GM23248 (cell line): ENCODE data around the gene FAM83F. TPM values are rescaled to one million over a fixed set of nuclear protein-coding genes. Genes with fewer than 3 reads are reported as not detected.

ENCODE experiments used
- DNase-seq: peaks from one replicate; pipeline ENCODE4 v3.0.0-alpha.2; 2015
- H2AFZ ChIP-seq: fragments of 200-600 bp; sonication (generic); 2 replicates; pipeline ENCODE4 v1.6.1; 2016; ENCODE audit warnings: antibody characterized with exemption
- H3F3A ChIP-seq: fragments of 200-600 bp; sonication (generic); 2 replicates; pipeline ENCODE4 v1.6.1; 2016; ENCODE audit warnings: mild to moderate bottlenecking, antibody characterized with exemption, mixed run types; ENCODE audit not compliant: insufficient read depth
- H3K27ac ChIP-seq: fragments of 200-600 bp; sonication (generic); 2 replicates; pipeline ENCODE4 v1.5.1; 2016; ENCODE audit warnings: mild to moderate bottlenecking
- H3K27me3 ChIP-seq: fragments of 200-600 bp; sonication (generic); replicated peaks from 2 replicates; pipeline ENCODE4 v1.6.1; 2016; ENCODE audit warnings: mild to moderate bottlenecking; ENCODE audit not compliant: insufficient read depth
- H3K36me3 ChIP-seq: fragments of 200-600 bp; sonication (generic); 2 replicates; pipeline ENCODE4 v1.6.1; 2016; ENCODE audit warnings: low read depth, mild to moderate bottlenecking
- H3K4me1 ChIP-seq: fragments of 200-600 bp; sonication (generic); 2 replicates; pipeline ENCODE4 v1.6.1; 2016; ENCODE audit warnings: mild to moderate bottlenecking; ENCODE audit not compliant: insufficient read depth
- H3K4me2 ChIP-seq: fragments of 200-600 bp; sonication (generic); one replicate; pipeline ENCODE4 v1.6.1; 2016; ENCODE audit warnings: mild to moderate bottlenecking; ENCODE audit not compliant: unreplicated experiment
- H3K4me3 ChIP-seq: fragments of 200-600 bp; sonication (generic); 2 replicates; pipeline ENCODE4 v1.5.1; 2016; ENCODE audit warnings: mild to moderate bottlenecking
- H3K79me2 ChIP-seq: fragments of 200-600 bp; sonication (generic); 2 replicates; pipeline ENCODE4 v1.6.1; 2016; ENCODE audit warnings: mild to moderate bottlenecking; ENCODE audit not compliant: insufficient read depth
- H3K9ac ChIP-seq: fragments of 200-600 bp; sonication (generic); 2 replicates; pipeline ENCODE4 v1.6.1; 2016; ENCODE audit warnings: mild to moderate bottlenecking
- H3K9me2 ChIP-seq: fragments of 200-600 bp; sonication (generic); 2 replicates; pipeline ENCODE4 v1.6.1; 2016; ENCODE audit warnings: mixed run types, mild to moderate bottlenecking, moderate library complexity; ENCODE audit not compliant: insufficient read depth
- H3K9me3 ChIP-seq: fragments of 200-600 bp; sonication (generic); one replicate; pipeline ENCODE4 v1.6.1; 2017; ENCODE audit warnings: low read depth
- H4K20me1 ChIP-seq: fragments of 200-600 bp; sonication (generic); 2 replicates; pipeline ENCODE4 v1.6.0; 2016; ENCODE audit not compliant: insufficient read depth
- EZH2 ChIP-seq: fragments of 200-600 bp; sonication (generic); IDR thresholded peaks from 2 replicates; pipeline ENCODE4 v1.6.1; 2018; ENCODE audit warnings: antibody characterized with exemption, mild to moderate bottlenecking; ENCODE audit not compliant: insufficient read depth, poor library complexity, severe bottlenecking
- EZH2phosphoT487 ChIP-seq: fragments of 200-600 bp; sonication (generic); IDR thresholded peaks from 2 replicates; pipeline ENCODE4 v1.6.1; 2018; ENCODE audit warnings: antibody characterized with exemption, moderate library complexity, mild to moderate bottlenecking, low read depth; ENCODE audit not compliant: insufficient read depth
- WGBS, 2 experiments: methylation state at CpG; one replicate each; pipeline ENCODE4 v1.1.6; 2015 to 2017; ENCODE audit warnings: low lambda C conversion rate in 2 of 2, low coverage in 1 of 2; ENCODE audit errors: missing lambda C conversion rate in 2 of 2; 5-methylcytosine and 5-hydroxymethylcytosine counted together
- in situ Hi-C: fragments of 300-500 bp; cut with MboI; formaldehyde crosslinking; loops from 2 replicates; pipeline ENCODE4 v1.15.0; 2020
- polyA plus RNA-seq: library from polyadenylated mRNA; unstranded; fragments of >200 nt; fragmentation: Nextera tagmentation; extraction: Ambion mirVana; gene quantifications from 2 replicates; pipeline ENCODE4 v1.2.1, GENCODE V29; 2016
- total RNA-seq: library from RNA; depleted of rRNA; stranded (reverse); fragments of >200 nt; shearing (Covaris generic); gene quantifications from 2 replicates; pipeline ENCODE4 v1.2.3, GENCODE V29; 2014

The FAM83F gene
- total and polyA plus RNA-seq, 2 experiments from 2014 or later: not detected

DNA sequence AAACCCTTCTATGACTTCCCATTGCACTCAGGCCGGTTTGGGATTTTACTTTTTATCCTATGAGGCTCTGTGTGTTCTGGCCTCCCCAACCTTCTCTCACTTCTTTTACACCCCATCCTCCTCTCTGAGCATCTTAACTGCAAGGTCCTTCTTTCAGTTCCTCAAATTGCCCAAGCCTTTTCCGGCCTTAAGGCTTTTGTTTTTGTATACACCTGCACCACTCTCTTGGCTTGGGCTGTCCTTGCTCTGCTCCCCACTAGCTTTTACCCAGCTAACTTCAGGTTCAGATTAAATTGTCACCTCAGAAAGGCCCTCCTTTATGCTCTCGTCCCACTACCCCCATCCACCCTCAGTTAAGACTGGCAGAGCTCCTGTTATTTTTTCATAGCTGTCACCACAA, 55.5 kb downstream of the FAM83F start:
- H3K9me3 ChIP-seq: no peaks in the 10 kb centered on the region
- no peak overlapping the region for H3K4me2 ChIP-seq
- H2AFZ ChIP-seq: no peak overlapping the region
- H3K4me3 ChIP-seq: no peak overlapping the region
- H3K9me2 ChIP-seq: peaks cover 3% of the 10 kb centered on the region; the same call in 1 of the 2 replicates
- in situ Hi-C loops: no loop called here
- peaks cover 6% of the 10 kb centered on the region; the same call in 1 of the 2 replicates for H3K4me1 ChIP-seq
- TF ChIP-seq EZH2: no peak
- TF ChIP-seq EZH2phosphoT487: no peak
- no peak for DNase-seq
- H3K36me3 ChIP-seq: no peaks in the 10 kb centered on the region
- peaks cover 83% of the 10 kb centered on the region for H3K79me2 ChIP-seq
- H3K9ac ChIP-seq: no peak overlapping the region
- 55 to 56% methylated on average over 3 of the region's 3 CpGs for WGBS, 2 experiments
- no peaks in the 10 kb centered on the region for H4K20me1 ChIP-seq
- H3K27me3 ChIP-seq: no peaks in the 10 kb centered on the region
- H3F3A ChIP-seq: peaks cover 5% of the 10 kb centered on the region; the same call in 1 of the 2 replicates
- H3K27ac ChIP-seq: no peak overlapping the region

- 28 to 34% methylated on average over 3 of the region's 3 CpGs for WGBS, 2 experiments
- H3K4me2 ChIP-seq: no peak overlapping the region
- no peak overlapping the region for H3K4me3 ChIP-seq
- no peak overlapping the region for H2AFZ ChIP-seq
- H3K79me2 ChIP-seq: peaks cover 82% of the 10 kb centered on the region
- no peak for TF ChIP-seq EZH2
- no peak for TF ChIP-seq EZH2phosphoT487
- H3K27ac ChIP-seq: no peak overlapping the region
- H4K20me1 ChIP-seq: no peaks in the 10 kb centered on the region
- no peaks in the 10 kb centered on the region for H3K36me3 ChIP-seq
- no peaks in the 10 kb centered on the region for H3K4me1 ChIP-seq
- H3F3A ChIP-seq: no peaks in the 10 kb centered on the region
- H3K9me3 ChIP-seq: no peaks in the 10 kb centered on the region
- H3K27me3 ChIP-seq: no peaks in the 10 kb centered on the region
- DNase-seq: no peak
- H3K9ac ChIP-seq: no peak overlapping the region
- peaks cover 3% of the 10 kb centered on the region; the same call in 1 of the 2 replicates for H3K9me2 ChIP-seq
- in situ Hi-C loops: no loop called here
Observed at GRCh38 chr22:40051322-40051721, 56.6 kb downstream of the FAM83F start.

DNA sequence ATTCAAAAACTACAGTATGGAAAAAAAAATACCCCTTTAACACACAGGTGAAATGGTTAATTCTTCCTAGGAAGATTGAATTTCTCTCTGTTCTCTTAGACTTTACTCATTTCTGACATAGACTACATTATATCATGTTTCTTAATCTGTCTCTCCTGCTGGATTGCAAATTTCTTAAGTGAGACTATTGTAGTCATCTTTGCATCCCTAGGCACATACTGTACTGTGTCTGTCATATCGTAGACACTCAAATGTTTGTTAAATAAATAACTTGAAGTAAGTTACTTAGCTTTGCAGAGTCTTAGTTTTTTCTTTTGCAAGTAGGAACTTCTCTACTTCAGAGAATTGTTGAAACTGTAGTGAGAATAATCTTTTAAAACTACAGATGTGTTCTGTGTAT, 58.7 kb downstream of the FAM83F start:
- H3K9ac ChIP-seq: no peak overlapping the region
- H2AFZ ChIP-seq: no peak overlapping the region
- H3K27me3 ChIP-seq: no peaks in the 10 kb centered on the region
- H3F3A ChIP-seq: no peaks in the 10 kb centered on the region
- peaks cover 3% of the 10 kb centered on the region; the same call in 1 of the 2 replicates for H3K9me2 ChIP-seq
- no peaks in the 10 kb centered on the region for H4K20me1 ChIP-seq
- H3K27ac ChIP-seq: no peak overlapping the region
- H3K4me1 ChIP-seq: no peaks in the 10 kb centered on the region
- 73 to 92% methylated on average over 1 of the region's 1 CpG for WGBS, 2 experiments
- H3K4me2 ChIP-seq: no peak overlapping the region
- in situ Hi-C loops: no loop called here
- DNase-seq: no peak
- H3K36me3 ChIP-seq: no peaks in the 10 kb centered on the region
- H3K79me2 ChIP-seq: peaks cover 76% of the 10 kb centered on the region
- TF ChIP-seq EZH2 (no peak), EZH2phosphoT487 (no peak)
- no peaks in the 10 kb centered on the region for H3K9me3 ChIP-seq
- H3K4me3 ChIP-seq: no peak overlapping the region

GRCh38 chr22:40054486-40054885, 59.7 kb downstream of the FAM83F start:
- Histone ChIP-seq H3F3A (no peaks in the 10 kb centered on the region), H3K36me3 (no peaks in the 10 kb centered on the region), H2AFZ (no peak overlapping the region), H3K4me3 (no peak overlapping the region), H3K9me3 (no peaks in the 10 kb centered on the region), H3K9ac (no peak overlapping the region), H3K27ac (no peak overlapping the region), H4K20me1 (no peaks in the 10 kb centered on the region), H3K4me1 (no peaks in the 10 kb centered on the region), H3K4me2 (no peak overlapping the region), H3K27me3 (no peaks in the 10 kb centered on the region), H3K79me2 (peaks cover 76% of the 10 kb centered on the region), H3K9me2 (peaks cover 3% of the 10 kb centered on the region; the same call in 1 of the 2 replicates)
- in situ Hi-C loops: no loop called here
- no peak for DNase-seq
- TF ChIP-seq EZH2 (no peak), EZH2phosphoT487 (no peak)
- 92 to 93% methylated on average over 2 of the region's 2 CpGs for WGBS, 2 experiments
